ENCODE data around the gene ATXN1.

Gene ATXN1

GRCh38 chr6:16544521-16544920 is 216.7 kb downstream of the ATXN1 start:
- Histone ChIP-seq H4K8ac (ENCODE audit: low read depth, low read length) (no peak overlapping the region), H3K9ac (ENCODE audit: low read depth, low read length, poor library complexity) (no peak overlapping the region), H3K36me3 (replicated peaks in 1 of 2; ENCODE audit: control insufficient read depth in 2 of 2, insufficient read depth in 2 of 2, low read length in 2 of 2) (no peaks in the 10 kb centered on the region), H3K4me2 (ENCODE audit: insufficient read depth, low read length, poor library complexity, severe bottlenecking) (no peak overlapping the region), H3K4ac (ENCODE audit: low read length) (no peak overlapping the region), H2AFZ (ENCODE audit: low read length) (peak overlapping the region; percentile 75), H3K14ac (ENCODE audit: low read length) (no peak overlapping the region), H3K9me3 (replicated peaks in 1 of 2; ENCODE audit: control insufficient read depth in 2 of 2, insufficient read depth in 1 of 2, low read depth in 1 of 2, low read length in 2 of 2) (no peaks in the 10 kb centered on the region), H3K79me1 (ENCODE audit: low read depth, low read length) (no peaks in the 10 kb centered on the region), H3K4me3 (ENCODE audit: low read length in 2 of 2) (no peak overlapping the region), H3K4me1 (ENCODE audit: control insufficient read depth in 2 of 2, insufficient read depth in 1 of 2, low read depth in 1 of 2, low read length in 2 of 2) (peaks cover 14 to 23% of the 10 kb centered on the region in 2 donors), H4K91ac (ENCODE audit: low read depth, low read length, poor library complexity) (no peak overlapping the region), H2BK120ac (ENCODE audit: low read depth, low read length) (no peak overlapping the region), H3K18ac (ENCODE audit: low read length) (peak overlapping the region; percentile 1), H2BK15ac (ENCODE audit: low read length) (no peak overlapping the region), H2AK5ac (ENCODE audit: low read depth, low read length) (no peak overlapping the region), H3K23ac (ENCODE audit: low read depth, low read length, poor library complexity) (no peak overlapping the region), H2BK12ac (ENCODE audit: low read length) (no peak overlapping the region), H3K27me3 (ENCODE audit: control insufficient read depth in 3 of 3, insufficient read depth in 3 of 3, low read depth in 1 of 3, low read length in 3 of 3) (no peaks in the 10 kb centered on the region), H2BK5ac (ENCODE audit: low read length) (no peak overlapping the region), H3K27ac (replicated peaks; ENCODE audit: low read length) (no peak overlapping the region)
- 100% methylated on average over 2 of the region's 7 CpGs; no CpG with 5 or more reads in 1 of the 2 donors for WGBS, 2 donors (ENCODE audit: extremely low coverage in 2 of 2, insufficient read length in 2 of 2, insufficient replicate concordance in 1 of 2)
- DNase-seq (ENCODE audit: low spot score), result no peak

- H3K18ac ChIP-seq (ENCODE audit: low read length), result no peak overlapping the region
- H3K36me3 ChIP-seq (replicated peaks in 1 of 2; ENCODE audit: control insufficient read depth in 2 of 2, insufficient read depth in 2 of 2, low read length in 2 of 2), result no peaks in the 10 kb centered on the region
- H2BK120ac ChIP-seq (ENCODE audit: low read depth, low read length), result no peak overlapping the region
- no peak overlapping the region for H3K9ac ChIP-seq (ENCODE audit: low read depth, low read length, poor library complexity)
- DNase-seq (ENCODE audit: low spot score), result peak; percentile 47
- H3K23ac ChIP-seq (ENCODE audit: low read depth, low read length, poor library complexity), result no peak overlapping the region
- no peak overlapping the region for H2BK12ac ChIP-seq (ENCODE audit: low read length)
- H2AFZ ChIP-seq (ENCODE audit: low read length), result peak overlapping the region; percentile 75
- H3K4me2 ChIP-seq (ENCODE audit: insufficient read depth, low read length, poor library complexity, severe bottlenecking), result no peak overlapping the region
- no peak overlapping the region for H3K4ac ChIP-seq (ENCODE audit: low read length)
- no peak overlapping the region for H4K8ac ChIP-seq (ENCODE audit: low read depth, low read length)
- no peak overlapping the region for H3K14ac ChIP-seq (ENCODE audit: low read length)
- no peaks in the 10 kb centered on the region for H3K9me3 ChIP-seq (replicated peaks in 1 of 2; ENCODE audit: control insufficient read depth in 2 of 2, insufficient read depth in 1 of 2, low read depth in 1 of 2, low read length in 2 of 2)
- no peak overlapping the region for H4K91ac ChIP-seq (ENCODE audit: low read depth, low read length, poor library complexity)
- no peaks in the 10 kb centered on the region for H3K79me1 ChIP-seq (ENCODE audit: low read depth, low read length)
- no peak overlapping the region for H2AK5ac ChIP-seq (ENCODE audit: low read depth, low read length)
- no peak overlapping the region for H2BK15ac ChIP-seq (ENCODE audit: low read length)
- H3K27ac ChIP-seq (replicated peaks; ENCODE audit: low read length), result no peak overlapping the region
- no peak overlapping the region for H2BK5ac ChIP-seq (ENCODE audit: low read length)
- peaks cover 14 to 23% of the 10 kb centered on the region in 2 donors for H3K4me1 ChIP-seq (ENCODE audit: control insufficient read depth in 2 of 2, insufficient read depth in 1 of 2, low read depth in 1 of 2, low read length in 2 of 2)
- H3K27me3 ChIP-seq (ENCODE audit: control insufficient read depth in 3 of 3, insufficient read depth in 3 of 3, low read depth in 1 of 3, low read length in 3 of 3), result no peaks in the 10 kb centered on the region
- no peak overlapping the region for H3K4me3 ChIP-seq (ENCODE audit: low read length in 2 of 2)
- WGBS, 2 donors (ENCODE audit: extremely low coverage in 2 of 2, insufficient read length in 2 of 2, insufficient replicate concordance in 1 of 2), result no CpG with 5 or more reads among the region's 11 CpGs
Measured at GRCh38 chr6:16544006-16544405, 217.3 kb downstream of the ATXN1 start.

- H2BK12ac ChIP-seq (ENCODE audit: low read length), result no peak overlapping the region
- no peaks in the 10 kb centered on the region for H3K36me3 ChIP-seq (replicated peaks in 1 of 2; ENCODE audit: control insufficient read depth in 2 of 2, insufficient read depth in 2 of 2, low read length in 2 of 2)
Measured at GRCh38 chr6:16543521-16543920, 217.7 kb downstream of the ATXN1 start.

GRCh38 chr6:16542070-16542469 is 219.2 kb downstream of the ATXN1 start:
- H3K27me3 ChIP-seq (ENCODE audit: control insufficient read depth in 3 of 3, insufficient read depth in 3 of 3, low read depth in 1 of 3, low read length in 3 of 3), result no peaks in the 10 kb centered on the region
- H2BK5ac ChIP-seq (ENCODE audit: low read length), result no peak overlapping the region
- no peak overlapping the region for H3K4me3 ChIP-seq (ENCODE audit: low read length in 2 of 2)
- H3K23ac ChIP-seq (ENCODE audit: low read depth, low read length, poor library complexity), result no peak overlapping the region
- H3K4ac ChIP-seq (ENCODE audit: low read length), result no peak overlapping the region
- H3K4me1 ChIP-seq (ENCODE audit: control insufficient read depth in 2 of 2, insufficient read depth in 1 of 2, low read depth in 1 of 2, low read length in 2 of 2), result peaks cover 14 to 23% of the 10 kb centered on the region in 2 donors
- no peak overlapping the region for H2AK5ac ChIP-seq (ENCODE audit: low read depth, low read length)
- no peak overlapping the region for H3K14ac ChIP-seq (ENCODE audit: low read length)
- H2BK12ac ChIP-seq (ENCODE audit: low read length), result no peak overlapping the region
- H3K27ac ChIP-seq (replicated peaks; ENCODE audit: low read length), result no peak overlapping the region
- no peak overlapping the region for H2BK15ac ChIP-seq (ENCODE audit: low read length)
- no peak overlapping the region for H4K91ac ChIP-seq (ENCODE audit: low read depth, low read length, poor library complexity)
- no peak overlapping the region for H2BK120ac ChIP-seq (ENCODE audit: low read depth, low read length)
- no peak overlapping the region for H3K4me2 ChIP-seq (ENCODE audit: insufficient read depth, low read length, poor library complexity, severe bottlenecking)
- no peaks in the 10 kb centered on the region for H3K79me1 ChIP-seq (ENCODE audit: low read depth, low read length)
- no peaks in the 10 kb centered on the region for H3K9me3 ChIP-seq (replicated peaks in 1 of 2; ENCODE audit: control insufficient read depth in 2 of 2, insufficient read depth in 1 of 2, low read depth in 1 of 2, low read length in 2 of 2)
- H4K8ac ChIP-seq (ENCODE audit: low read depth, low read length), result no peak overlapping the region
- H2AFZ ChIP-seq (ENCODE audit: low read length), result no peak overlapping the region
- H3K18ac ChIP-seq (ENCODE audit: low read length), result no peak overlapping the region
- WGBS, 2 donors (ENCODE audit: extremely low coverage in 2 of 2, insufficient read length in 2 of 2, insufficient replicate concordance in 1 of 2), result no CpG with 5 or more reads among the region's 7 CpGs
- DNase-seq (ENCODE audit: low spot score), result no peak
- no peak overlapping the region for H3K9ac ChIP-seq (ENCODE audit: low read depth, low read length, poor library complexity)
- no peaks in the 10 kb centered on the region for H3K36me3 ChIP-seq (replicated peaks in 1 of 2; ENCODE audit: control insufficient read depth in 2 of 2, insufficient read depth in 2 of 2, low read length in 2 of 2)

More at GRCh38 chr6:16543521-16543920, 217.7 kb downstream of the ATXN1 start:
- H3K4me3 ChIP-seq (ENCODE audit: low read length in 2 of 2), result no peak overlapping the region
- H2AK5ac ChIP-seq (ENCODE audit: low read depth, low read length), result no peak overlapping the region
- H3K9me3 ChIP-seq (replicated peaks in 1 of 2; ENCODE audit: control insufficient read depth in 2 of 2, insufficient read depth in 1 of 2, low read depth in 1 of 2, low read length in 2 of 2), result no peaks in the 10 kb centered on the region
- no peaks in the 10 kb centered on the region for H3K79me1 ChIP-seq (ENCODE audit: low read depth, low read length)
- no CpG with 5 or more reads among the region's 5 CpGs for WGBS, 2 donors (ENCODE audit: extremely low coverage in 2 of 2, insufficient read length in 2 of 2, insufficient replicate concordance in 1 of 2)
- H3K14ac ChIP-seq (ENCODE audit: low read length), result no peak overlapping the region
- H3K23ac ChIP-seq (ENCODE audit: low read depth, low read length, poor library complexity), result no peak overlapping the region
- H3K4me2 ChIP-seq (ENCODE audit: insufficient read depth, low read length, poor library complexity, severe bottlenecking), result no peak overlapping the region
- no peak overlapping the region for H2BK15ac ChIP-seq (ENCODE audit: low read length)
- no peak overlapping the region for H3K18ac ChIP-seq (ENCODE audit: low read length)
- DNase-seq (ENCODE audit: low spot score), result no peak
- no peak overlapping the region for H3K27ac ChIP-seq (replicated peaks; ENCODE audit: low read length)
- peaks cover 14 to 23% of the 10 kb centered on the region in 2 donors for H3K4me1 ChIP-seq (ENCODE audit: control insufficient read depth in 2 of 2, insufficient read depth in 1 of 2, low read depth in 1 of 2, low read length in 2 of 2)
- no peak overlapping the region for H4K91ac ChIP-seq (ENCODE audit: low read depth, low read length, poor library complexity)
- H2BK5ac ChIP-seq (ENCODE audit: low read length), result no peak overlapping the region
- no peak overlapping the region for H3K4ac ChIP-seq (ENCODE audit: low read length)
- H3K9ac ChIP-seq (ENCODE audit: low read depth, low read length, poor library complexity), result no peak overlapping the region
- no peaks in the 10 kb centered on the region for H3K27me3 ChIP-seq (ENCODE audit: control insufficient read depth in 3 of 3, insufficient read depth in 3 of 3, low read depth in 1 of 3, low read length in 3 of 3)
- no peak overlapping the region for H2BK120ac ChIP-seq (ENCODE audit: low read depth, low read length)
- H4K8ac ChIP-seq (ENCODE audit: low read depth, low read length), result no peak overlapping the region
- H2AFZ ChIP-seq (ENCODE audit: low read length), result peak overlapping the region; percentile 75
